Activated naive CD8-positive, alpha-beta T cell (primary cell): ENCODE results near the gene WAPL.

Experiments used
- H3K27ac Mint-ChIP-seq: one replicate; pipeline ENCODE4 v1.8.0; 2021; ENCODE audit warnings: mixed read lengths
- H3K27me3 Mint-ChIP-seq: one replicate; pipeline ENCODE4 v1.8.0; 2021; ENCODE audit warnings: mixed read lengths
- H3K36me3 Mint-ChIP-seq: one replicate; pipeline ENCODE4 v1.8.0; 2021; ENCODE audit warnings: mixed read lengths
- H3K4me1 Mint-ChIP-seq: one replicate; pipeline ENCODE4 v1.8.0; 2021; ENCODE audit warnings: low read depth, mixed read lengths
- H3K4me3 Mint-ChIP-seq: one replicate; pipeline ENCODE4 v1.8.0; 2021; ENCODE audit warnings: mild to moderate bottlenecking, mixed read lengths
- H3K9me3 Mint-ChIP-seq: one replicate; pipeline ENCODE4 v1.8.0; 2021; ENCODE audit warnings: low read depth, mixed read lengths

WAPL gene

GRCh38 chr10:86385806-86386205 lies 135.8 kb downstream of the WAPL start:
- Mint-ChIP-seq H3K9me3 (no peaks in the 10 kb centered on the region), H3K36me3 (no peaks in the 10 kb centered on the region), H3K4me1 (peaks cover 9% of the 10 kb centered on the region), H3K27ac (no peak overlapping the region), H3K27me3 (peaks cover 15% of the 10 kb centered on the region), H3K4me3 (no peak overlapping the region)
